Transverse colon (tissue), 4 donors: ENCODE data around the gene HPS6.

Source experiments
- POLR2A ChIP-seq: fragments of 450-650 bp; IDR thresholded peaks from one replicate; pipeline ENCODE4 v1.6.1; 2016; ENCODE audit warnings: antibody characterized with exemption, mild to moderate bottlenecking, moderate library complexity
- POLR2AphosphoS5 ChIP-seq, 3 donors: sonication (generic); formaldehyde crosslinking; IDR thresholded peaks; one replicate each; pipeline ENCODE4 v1.6.1; 2016; ENCODE audit warnings: antibody characterized with exemption in 3 of 3
- TF ChIP-seq, protein P1 (sequence below), 5 experiments: fragments of 200-600 bp in 3 of 5; fragments of 450-650 bp in 2 of 5; sonication (generic) in 3 of 5; IDR thresholded peaks; 1 replicate in 2 of 5; 2 replicates in 3 of 5; pipeline ENCODE4 v1.5.1; 2016 to 2017; ENCODE audit warnings: antibody characterized with exemption in 5 of 5, inconsistent platforms in 3 of 5, mild to moderate bottlenecking in 2 of 5, moderate library complexity in 1 of 5

DNA sequence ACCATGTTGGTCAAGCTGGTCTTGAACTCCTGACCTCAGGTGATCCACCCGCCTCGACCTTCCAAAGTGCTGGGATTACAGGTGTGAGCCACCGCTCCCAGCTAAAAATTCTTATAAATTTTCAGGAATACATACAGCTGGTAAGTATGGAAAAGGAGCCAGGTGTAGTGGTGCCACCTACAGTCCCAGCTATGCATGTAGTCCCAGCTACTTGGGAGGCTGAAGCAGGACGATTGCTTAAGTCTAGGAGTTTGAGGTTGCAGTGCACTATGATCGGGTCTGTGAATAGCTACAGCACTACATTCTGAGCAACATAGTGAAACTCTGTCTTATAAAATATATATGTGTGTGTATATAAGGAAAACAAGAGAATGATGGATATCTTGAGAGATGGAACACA lies 36.0 kb downstream of the HPS6 start:
- no peak for TF ChIP-seq POLR2A
- TF ChIP-seq, protein P1, sequence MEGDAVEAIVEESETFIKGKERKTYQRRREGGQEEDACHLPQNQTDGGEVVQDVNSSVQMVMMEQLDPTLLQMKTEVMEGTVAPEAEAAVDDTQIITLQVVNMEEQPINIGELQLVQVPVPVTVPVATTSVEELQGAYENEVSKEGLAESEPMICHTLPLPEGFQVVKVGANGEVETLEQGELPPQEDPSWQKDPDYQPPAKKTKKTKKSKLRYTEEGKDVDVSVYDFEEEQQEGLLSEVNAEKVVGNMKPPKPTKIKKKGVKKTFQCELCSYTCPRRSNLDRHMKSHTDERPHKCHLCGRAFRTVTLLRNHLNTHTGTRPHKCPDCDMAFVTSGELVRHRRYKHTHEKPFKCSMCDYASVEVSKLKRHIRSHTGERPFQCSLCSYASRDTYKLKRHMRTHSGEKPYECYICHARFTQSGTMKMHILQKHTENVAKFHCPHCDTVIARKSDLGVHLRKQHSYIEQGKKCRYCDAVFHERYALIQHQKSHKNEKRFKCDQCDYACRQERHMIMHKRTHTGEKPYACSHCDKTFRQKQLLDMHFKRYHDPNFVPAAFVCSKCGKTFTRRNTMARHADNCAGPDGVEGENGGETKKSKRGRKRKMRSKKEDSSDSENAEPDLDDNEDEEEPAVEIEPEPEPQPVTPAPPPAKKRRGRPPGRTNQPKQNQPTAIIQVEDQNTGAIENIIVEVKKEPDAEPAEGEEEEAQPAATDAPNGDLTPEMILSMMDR (IDR thresholded peaks at IDR 0.05) = no peak
- no peak for TF ChIP-seq POLR2AphosphoS5 (IDR thresholded peaks at IDR 0.05)
